T-cell (primary cell): ENCODE data around the gene GRM7. TPM values are rescaled to one million over a fixed set of nuclear protein-coding genes. Genes with fewer than 3 reads are reported as not detected.

Source experiments
- ATAC-seq, 4 experiments: fragments of 200-7000 bp in 3 of 4; fragments of 150-1000 bp in 1 of 4; cut with Tn5 transposase; replicated peaks in 1 of 4; 1 replicate in 3 of 4; 2 replicates in 1 of 4; pipeline ENCODE4 v1.10.0; 2021; ENCODE audit warnings: moderate library complexity in 3 of 4, mild to moderate bottlenecking in 2 of 4, moderate number of reproducible peaks in 1 of 4
- CTCF ChIA-PET, 2 donors: fragments of 300-600 bp; sonication (Branson Sonifier 250); formaldehyde crosslinking; loops; one replicate each; lab custom pipeline; 2022; ENCODE audit warnings: antibody characterized with exemption in 2 of 2; lab: Charles Lee
- POLR2A ChIA-PET, 2 donors: fragments of 300-600 bp; sonication (Branson Sonifier 250); formaldehyde crosslinking; loops; one replicate each; lab custom pipeline; 2022; ENCODE audit warnings: antibody characterized with exemption in 2 of 2; lab: Charles Lee
- DNase-seq, 35 experiments: peaks; one replicate each; pipeline versions ENCODE4 v3.0.0 to v3.0.0-alpha.2; 2013 to 2023
- H3K27ac ChIP-seq: one replicate; pipeline ENCODE4 v1.5.1; 2013; ENCODE audit warnings: low read length
- H3K27me3 ChIP-seq, 2 experiments: replicated peaks in 1 of 2; 1 replicate in 1 of 2; 2 replicates in 1 of 2; pipeline versions ENCODE4 v1.6.1 to v1.7.0; 2013; ENCODE audit warnings: low read length in 1 of 2, mixed read lengths in 1 of 2; ENCODE audit not compliant: control insufficient read depth in 2 of 2, insufficient read depth in 2 of 2; ENCODE audit errors: extremely low read depth in 1 of 2
- H3K36me3 ChIP-seq, 2 donors: 1 replicate in 1 of 2; 2 replicates in 1 of 2; pipeline versions ENCODE4 v1.6.1 to v1.7.0; 2013; ENCODE audit warnings: low read length in 1 of 2; ENCODE audit not compliant: control insufficient read depth in 2 of 2, insufficient read depth in 1 of 2; ENCODE audit errors: extremely low read depth in 1 of 2
- H3K4me1 ChIP-seq, 2 experiments: 1 replicate in 1 of 2; 2 replicates in 1 of 2; pipeline versions ENCODE4 v1.6.1 to v1.7.0; 2013; ENCODE audit warnings: low read length in 2 of 2, mixed read lengths in 1 of 2; ENCODE audit not compliant: insufficient read depth in 2 of 2, control insufficient read depth in 1 of 2; ENCODE audit errors: extremely low read depth in 1 of 2
- H3K4me3 ChIP-seq, 2 donors: 1 replicate in 1 of 2; 2 replicates in 1 of 2; pipeline versions ENCODE4 v1.5.1 to v1.7.0; 2013; ENCODE audit warnings: mild to moderate bottlenecking in 2 of 2, low read length in 1 of 2, moderate library complexity in 1 of 2; ENCODE audit not compliant: control insufficient read depth in 1 of 2; ENCODE audit errors: extremely low read depth in 1 of 2
- H3K9me3 ChIP-seq: 2 replicates; pipeline ENCODE4 v1.7.0; 2013
- H3K27ac Mint-ChIP-seq, 2 donors: one replicate each; pipeline ENCODE4 v1.8.0; 2020 to 2021; ENCODE audit warnings: mild to moderate bottlenecking in 2 of 2, mixed read lengths in 2 of 2
- H3K27me3 Mint-ChIP-seq, 2 donors: one replicate each; pipeline ENCODE4 v1.8.0; 2021 to 2022; ENCODE audit warnings: mixed read lengths in 2 of 2
- H3K36me3 Mint-ChIP-seq: one replicate; pipeline ENCODE4 v1.8.0; 2021; ENCODE audit warnings: mixed read lengths
- H3K4me1 Mint-ChIP-seq, 3 donors: one replicate each; pipeline ENCODE4 v1.8.0; 2020 to 2022; ENCODE audit warnings: mixed read lengths in 3 of 3, mild to moderate bottlenecking in 1 of 3
- H3K4me3 Mint-ChIP-seq, 3 donors: one replicate each; pipeline ENCODE4 v1.8.0; 2020 to 2022; ENCODE audit warnings: mild to moderate bottlenecking in 3 of 3, mixed read lengths in 3 of 3, moderate library complexity in 3 of 3
- H3K9me3 Mint-ChIP-seq, 3 donors: one replicate each; pipeline ENCODE4 v1.8.0; 2020 to 2022; ENCODE audit warnings: mixed read lengths in 3 of 3
- WGBS: methylation state at CpG from one replicate; pipeline ENCODE4 v1.1.5; 2013; ENCODE audit warnings: missing lambda C conversion rate; ENCODE audit not compliant: insufficient coverage; 5-methylcytosine and 5-hydroxymethylcytosine counted together
- total RNA-seq, 35 experiments: library from RNA in 6 of 35; stranded (reverse) in 6 of 35; fragments of 120-200 nt in 1 of 35; gene quantifications; one replicate each; pipeline versions ENCODE4 v1.2.1 to v1.2.4 and lab custom pipeline; 2013 to 2026

The GRM7 gene
- total RNA-seq, 5 donors from 2014 or later (not counting 1 experiment from before 2014, with no cell fraction given) = not detected

DNA sequence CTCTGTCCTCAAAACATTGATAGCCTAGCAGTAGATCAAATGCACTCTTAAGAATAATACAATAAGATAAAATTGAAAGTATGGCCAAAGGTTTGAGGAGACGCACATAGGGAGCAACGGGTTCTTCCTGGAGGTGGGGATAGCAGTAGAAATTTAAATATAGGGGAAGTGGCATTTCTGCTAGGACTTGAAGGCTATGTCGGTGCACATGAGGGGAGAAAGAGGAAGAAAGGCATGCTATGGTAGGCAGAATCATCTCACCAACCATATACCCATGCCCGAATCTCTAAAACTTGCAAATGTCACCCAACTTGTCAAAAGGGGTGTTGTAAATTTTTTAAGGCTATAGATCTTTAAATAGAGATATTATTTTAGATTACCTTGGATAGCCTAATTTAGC lies 905.6 kb downstream of the GRM7 start:
- WGBS = no CpG with 5 or more reads among the region's 4 CpGs
- no peaks in the 10 kb centered on the region for H3K36me3 ChIP-seq
- H3K9me3 Mint-ChIP-seq = peaks cover 6 to 9% (median 8%) of the 10 kb centered on the region in 3 donors
- no peak overlapping the region for H3K27ac ChIP-seq
- no peak overlapping the region for H3K27ac Mint-ChIP-seq
- ChIA-PET CTCF (no interaction called here), POLR2A (no interaction called here)
- H3K4me1 ChIP-seq = no peaks in the 10 kb centered on the region
- no peak overlapping the region for H3K4me3 ChIP-seq
- H3K36me3 Mint-ChIP-seq = no peaks in the 10 kb centered on the region
- no peaks in the 10 kb centered on the region for H3K27me3 ChIP-seq
- no peak for DNase-seq
- no peak overlapping the region for H3K4me3 Mint-ChIP-seq
- no peaks in the 10 kb centered on the region for H3K9me3 ChIP-seq
- no peaks in the 10 kb centered on the region for H3K27me3 Mint-ChIP-seq
- no peak for ATAC-seq
- H3K4me1 Mint-ChIP-seq = no peaks in the 10 kb centered on the region

GRCh38 chr3:7779331-7779730 lies 918.4 kb downstream of the GRM7 start:
- DNase-seq = no peak
- Mint-ChIP-seq H3K9me3 (no peaks in the 10 kb centered on the region), H3K27me3 (no peaks in the 10 kb centered on the region), H3K4me1 (no peaks in the 10 kb centered on the region), H3K27ac (no peak overlapping the region), H3K36me3 (no peaks in the 10 kb centered on the region), H3K4me3 (no peak overlapping the region)
- WGBS = 90% methylated on average over 2 of the region's 4 CpGs
- CTCF ChIA-PET = no interaction called here
- Histone ChIP-seq H3K36me3 (no peaks in the 10 kb centered on the region), H3K27me3 (no peaks in the 10 kb centered on the region), H3K4me1 (no peaks in the 10 kb centered on the region), H3K27ac (no peak overlapping the region), H3K4me3 (no peak overlapping the region), H3K9me3 (no peaks in the 10 kb centered on the region)
- no peak for ATAC-seq
- POLR2A ChIA-PET = no interaction called here

- Mint-ChIP-seq H3K27me3 (no peaks in the 10 kb centered on the region), H3K27ac (no peak overlapping the region), H3K4me3 (no peak overlapping the region), H3K4me1 (no peaks in the 10 kb centered on the region), H3K9me3 (no peaks in the 10 kb centered on the region), H3K36me3 (no peaks in the 10 kb centered on the region)
- Histone ChIP-seq H3K27ac (no peak overlapping the region), H3K27me3 (no peaks in the 10 kb centered on the region), H3K4me3 (no peak overlapping the region), H3K9me3 (no peaks in the 10 kb centered on the region), H3K4me1 (no peaks in the 10 kb centered on the region), H3K36me3 (no peaks in the 10 kb centered on the region)
- ATAC-seq (no peak), DNase-seq (no peak)
- 20% methylated on average over 1 of the region's 4 CpGs for WGBS
- CTCF ChIA-PET = no interaction called here
- POLR2A ChIA-PET = no interaction called here
Observed at GRCh38 chr3:7781395-7781794, 920.5 kb downstream of the GRM7 start.

- CTCF ChIA-PET = no interaction called here
- Histone ChIP-seq H3K27me3 (no peaks in the 10 kb centered on the region), H3K4me1 (no peaks in the 10 kb centered on the region), H3K27ac (no peak overlapping the region), H3K4me3 (no peak overlapping the region), H3K9me3 (no peaks in the 10 kb centered on the region), H3K36me3 (no peaks in the 10 kb centered on the region)
- H3K4me3 Mint-ChIP-seq = no peak overlapping the region
- no peaks in the 10 kb centered on the region for H3K4me1 Mint-ChIP-seq
- POLR2A ChIA-PET = no interaction called here
- H3K27ac Mint-ChIP-seq = no peak overlapping the region
- WGBS = 78% methylated on average over 3 of the region's 5 CpGs
- DNase-seq (no peak), ATAC-seq (no peak)
- H3K27me3 Mint-ChIP-seq = no peaks in the 10 kb centered on the region
- H3K36me3 Mint-ChIP-seq = no peaks in the 10 kb centered on the region
- peaks cover 0 to 5% (median 0%) of the 10 kb centered on the region in 3 donors for H3K9me3 Mint-ChIP-seq
Observed at GRCh38 chr3:7787871-7788828, 927.2 kb downstream of the GRM7 start.

DNA sequence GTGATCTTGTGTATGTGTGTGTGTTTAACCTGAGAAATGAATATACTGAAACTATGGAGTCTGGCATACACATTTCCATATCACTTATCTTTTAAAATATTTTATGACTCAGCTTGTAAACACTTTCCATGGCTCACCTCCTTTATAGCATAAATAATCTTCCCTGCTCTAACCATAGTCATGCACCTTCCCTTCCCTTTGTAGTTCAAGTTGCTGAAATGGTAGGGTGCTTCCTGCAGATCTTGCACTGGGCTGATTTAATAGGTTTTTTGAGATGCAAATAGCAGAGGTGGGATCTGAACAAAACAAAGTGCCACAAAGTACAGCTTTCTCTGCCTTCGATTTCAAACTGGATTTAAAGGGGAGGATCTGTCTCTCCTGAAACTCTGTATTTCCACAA lies 928.0 kb downstream of the GRM7 start:
- Mint-ChIP-seq H3K9me3 (peaks cover 0 to 5% (median 0%) of the 10 kb centered on the region in 3 donors), H3K4me1 (no peaks in the 10 kb centered on the region), H3K27ac (no peak overlapping the region), H3K4me3 (no peak overlapping the region), H3K36me3 (no peaks in the 10 kb centered on the region), H3K27me3 (no peaks in the 10 kb centered on the region)
- Histone ChIP-seq H3K9me3 (no peaks in the 10 kb centered on the region), H3K4me1 (no peaks in the 10 kb centered on the region), H3K27me3 (no peaks in the 10 kb centered on the region), H3K27ac (no peak overlapping the region), H3K4me3 (no peak overlapping the region), H3K36me3 (no peaks in the 10 kb centered on the region)
- no CpG with 5 or more reads among the region's 1 CpG for WGBS
- POLR2A ChIA-PET = no interaction called here
- CTCF ChIA-PET = no interaction called here
- ATAC-seq = no peak
- no peak for DNase-seq

- CTCF ChIA-PET = no interaction called here
- H3K9me3 Mint-ChIP-seq = peaks cover 0 to 5% (median 0%) of the 10 kb centered on the region in 3 donors
Observed at GRCh38 chr3:7789324-7789723, 928.4 kb downstream of the GRM7 start.

More at GRCh38 chr3:7789324-7789723, 928.4 kb downstream of the GRM7 start:
- no CpG with 5 or more reads among the region's 7 CpGs for WGBS
- no peak overlapping the region for H3K27ac Mint-ChIP-seq
- POLR2A ChIA-PET = no interaction called here
- H3K36me3 ChIP-seq = no peaks in the 10 kb centered on the region
- H3K4me1 ChIP-seq = no peaks in the 10 kb centered on the region
- no peak overlapping the region for H3K27ac ChIP-seq
- no peak overlapping the region for H3K4me3 ChIP-seq
- H3K27me3 Mint-ChIP-seq = no peaks in the 10 kb centered on the region
- H3K36me3 Mint-ChIP-seq = no peaks in the 10 kb centered on the region
- H3K4me1 Mint-ChIP-seq = no peaks in the 10 kb centered on the region
- H3K27me3 ChIP-seq = no peaks in the 10 kb centered on the region
- no peak for ATAC-seq
- DNase-seq = no peak
- no peak overlapping the region for H3K4me3 Mint-ChIP-seq
- H3K9me3 ChIP-seq = no peaks in the 10 kb centered on the region
